T1000 (cell line): ENCODE data around the gene KIAA1671.

Experiments used
- DNase-seq: peaks from one replicate; lab custom pipeline; 2025; ENCODE audit warnings: mixed read lengths; lab: John Stamatoyannopoulos, UW

The KIAA1671 gene

DNA sequence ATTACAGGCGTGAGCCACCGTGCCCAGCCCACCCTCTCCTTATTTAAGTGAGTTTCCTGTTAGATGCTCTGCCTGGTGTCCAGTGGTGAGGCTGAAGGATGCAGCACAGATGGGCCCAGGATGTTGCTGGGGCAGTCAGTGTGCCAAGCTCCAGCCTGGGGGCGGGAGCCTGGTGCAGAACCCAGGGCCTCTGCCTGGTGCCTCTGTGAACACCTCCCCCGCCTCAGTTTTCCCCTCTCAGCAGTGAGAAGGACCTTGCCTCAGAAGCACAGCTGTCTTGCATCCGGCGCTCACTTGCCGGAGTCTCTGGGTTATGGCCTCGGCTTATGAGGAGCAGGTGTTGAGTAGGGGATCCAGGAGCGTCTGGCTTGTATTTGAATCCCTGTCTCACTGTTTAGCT lies 116.2 kb downstream of the KIAA1671 start:
- DNase-seq = no peak

DNA sequence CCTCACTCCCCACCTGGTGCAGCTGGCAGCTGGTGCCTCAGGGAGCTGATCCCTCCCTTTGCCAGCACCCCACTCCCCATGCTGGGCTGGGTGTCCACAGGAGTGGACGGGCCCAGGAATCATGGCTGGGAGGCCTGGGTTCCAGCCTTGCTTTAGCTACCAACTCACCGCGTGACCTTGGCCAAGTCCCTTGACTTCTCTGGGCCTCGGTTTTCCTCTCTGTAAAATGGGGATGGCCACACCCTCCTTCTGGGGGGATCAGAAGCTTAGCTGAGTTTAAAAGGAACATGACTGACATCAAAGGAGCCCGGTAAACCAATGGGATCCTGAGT lies 116.9 kb downstream of the KIAA1671 start:
- no peak for DNase-seq

DNA sequence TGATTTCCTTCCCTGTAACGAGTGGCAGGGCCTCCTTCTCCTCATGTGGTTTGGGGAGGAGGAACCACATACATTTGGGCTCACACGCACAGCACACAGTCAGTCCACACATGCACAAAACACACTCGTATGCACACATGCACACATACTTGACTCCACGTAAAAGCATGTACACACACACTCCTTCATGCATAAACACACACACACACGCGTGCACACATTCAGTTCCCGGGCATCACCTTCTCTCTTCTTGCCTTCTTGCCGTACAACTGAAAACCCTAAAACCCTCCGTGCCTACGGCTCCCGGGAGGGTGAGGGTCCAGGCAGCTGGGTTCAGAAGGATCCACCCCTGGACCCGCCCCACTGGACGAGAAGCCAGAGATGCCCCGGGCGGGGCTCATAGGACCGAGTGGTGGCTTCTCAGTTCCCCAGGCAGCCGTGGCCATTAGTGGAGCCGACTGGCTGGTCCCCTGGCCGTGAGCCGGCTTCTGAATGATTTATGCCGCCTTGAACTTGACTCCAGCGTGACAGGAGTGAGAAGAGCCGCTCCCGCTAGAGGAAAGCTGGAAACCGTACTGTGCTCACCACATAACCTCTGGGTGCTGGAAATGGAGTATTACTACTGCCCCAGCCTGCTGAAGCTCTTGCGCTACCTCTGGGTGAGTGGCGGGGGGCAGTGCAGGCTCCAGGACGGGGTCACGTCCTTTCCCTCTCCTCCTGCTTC lies 117.4 kb downstream of the KIAA1671 start:
- DNase-seq = no peak

GRCh38 chr22:25070956-25071355 lies 118.4 kb downstream of the KIAA1671 start:
- no peak for DNase-seq

GRCh38 chr22:25071720-25072119 lies 119.2 kb downstream of the KIAA1671 start:
- DNase-seq = no peak

- DNase-seq = no peak
These were observed 119.9 kb downstream of the KIAA1671 start for GRCh38 chr22:25072406-25072805.

- DNase-seq = no peak
These were observed 123.8 kb downstream of the KIAA1671 start for GRCh38 chr22:25076336-25076735.

DNA sequence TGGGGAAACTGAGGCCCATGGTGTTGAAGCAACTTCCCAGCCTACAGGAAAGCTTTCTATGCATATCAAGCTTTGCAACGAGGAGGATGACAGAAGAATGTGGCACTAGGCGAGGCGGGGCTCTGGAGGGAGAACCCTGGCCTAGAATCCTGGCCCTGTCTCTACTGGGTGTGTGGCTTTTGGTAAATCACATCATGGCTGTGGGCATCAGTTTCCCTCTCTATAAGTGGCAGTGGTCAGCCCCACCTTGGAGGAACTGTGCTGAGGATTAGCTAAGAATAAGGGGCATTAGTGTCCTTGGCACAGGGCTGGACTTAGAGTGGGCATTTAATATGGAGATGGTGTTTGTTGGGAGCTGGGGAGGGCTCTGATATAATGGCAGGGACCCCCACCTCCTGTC lies 124.5 kb downstream of the KIAA1671 start:
- no peak for DNase-seq

DNA sequence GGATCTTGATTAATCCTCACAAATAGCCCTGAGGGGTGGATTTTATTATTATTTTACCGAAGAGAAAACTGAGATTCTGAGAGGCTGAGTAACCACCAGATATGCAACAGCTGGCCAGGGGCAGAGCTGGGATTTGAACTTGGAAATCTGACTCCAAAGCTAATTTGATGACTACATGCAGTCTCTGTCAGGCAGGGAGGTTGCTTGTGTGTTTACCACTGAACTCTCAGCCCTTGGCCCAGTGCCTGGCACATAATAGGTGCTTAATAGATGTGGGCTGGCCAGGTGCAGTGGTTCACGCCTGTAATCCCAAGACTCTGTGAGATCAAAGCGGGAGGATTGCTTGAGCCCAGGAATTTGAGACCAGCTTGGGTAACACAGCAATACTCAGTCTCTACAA lies 125.4 kb downstream of the KIAA1671 start:
- DNase-seq = no peak

- DNase-seq = no peak
These were observed 126.1 kb downstream of the KIAA1671 start for GRCh38 chr22:25078591-25078990.

DNA sequence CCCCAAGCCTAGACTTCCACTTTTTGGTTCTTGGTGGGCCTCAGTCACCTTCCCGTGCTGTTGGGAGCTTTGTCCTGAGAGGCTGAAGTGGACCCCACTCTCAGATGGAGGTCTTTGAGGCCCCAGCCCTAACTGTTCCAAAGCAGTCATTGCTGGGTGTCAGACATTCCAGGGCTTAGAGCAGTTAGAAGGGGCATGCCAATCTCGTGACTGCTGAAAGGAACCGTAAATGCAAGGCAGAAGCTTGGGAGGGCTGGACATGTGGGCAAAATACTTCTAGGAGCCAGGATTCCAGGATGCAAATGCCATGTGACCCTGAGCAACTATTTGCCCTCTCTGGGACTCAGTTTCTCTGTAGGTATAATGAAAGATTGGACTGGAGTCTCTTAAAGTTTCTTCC lies 128.3 kb downstream of the KIAA1671 start:
- no peak for DNase-seq

DNA sequence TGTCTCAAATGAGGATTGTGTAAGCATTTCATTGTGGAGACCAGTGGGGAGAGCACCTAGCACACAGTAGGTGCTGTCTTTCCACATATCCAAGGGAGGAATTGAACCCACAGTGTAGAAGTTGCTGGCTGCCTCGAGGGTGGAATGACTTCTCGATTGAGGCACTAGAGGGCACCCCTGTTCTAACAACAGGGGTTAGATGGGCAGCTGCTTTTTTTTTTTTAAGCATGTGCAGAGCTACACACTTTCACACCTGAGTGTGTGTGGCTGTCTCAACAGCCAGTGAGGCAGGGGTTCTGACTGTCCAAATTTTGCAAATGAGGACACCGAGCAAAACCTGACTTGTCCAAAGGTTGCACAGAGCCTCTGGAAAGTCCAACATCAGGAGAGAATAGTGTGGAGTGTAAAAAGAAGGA lies 128.9 kb downstream of the KIAA1671 start:
- DNase-seq = no peak

GRCh38 chr22:25082096-25082495 lies 129.6 kb downstream of the KIAA1671 start:
- no peak for DNase-seq

DNA sequence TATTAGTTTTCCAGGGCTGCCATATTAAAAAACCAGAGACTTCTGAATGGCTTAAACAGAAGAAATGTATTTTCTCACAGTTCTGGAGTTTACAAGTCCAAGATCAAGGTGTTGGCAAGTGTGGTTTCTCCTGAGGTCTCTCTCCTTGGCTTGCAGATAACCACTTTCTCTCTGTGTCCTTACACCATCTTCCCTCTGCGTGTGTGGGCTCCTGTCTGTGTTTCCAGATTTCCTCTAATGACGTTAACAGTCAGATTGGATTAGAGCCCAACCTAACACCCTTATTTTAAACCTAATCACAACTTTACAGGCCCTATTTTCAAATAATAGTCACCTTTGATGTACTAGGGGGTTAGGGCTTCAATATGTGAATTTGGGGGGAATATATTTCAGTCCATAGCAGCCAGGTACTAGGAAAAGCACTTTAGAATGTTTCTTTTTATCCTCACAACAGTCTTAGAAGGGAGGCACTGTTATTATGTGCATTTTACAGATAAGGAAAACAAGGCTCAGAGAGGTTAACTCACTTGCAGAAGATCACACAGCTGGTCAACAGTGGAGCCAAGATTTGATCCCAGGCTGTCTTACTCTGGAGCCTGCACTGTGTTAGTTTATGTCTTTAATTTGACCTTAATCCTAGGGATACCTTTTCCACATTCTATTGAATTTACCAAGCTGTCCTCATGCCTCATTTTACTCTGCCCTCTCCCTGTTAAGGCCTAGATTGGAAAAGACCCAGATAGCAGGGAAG lies 130.7 kb downstream of the KIAA1671 start:
- DNase-seq = no peak

- DNase-seq = no peak
These were observed 131.3 kb downstream of the KIAA1671 start for GRCh38 chr22:25083807-25084200.

DNA sequence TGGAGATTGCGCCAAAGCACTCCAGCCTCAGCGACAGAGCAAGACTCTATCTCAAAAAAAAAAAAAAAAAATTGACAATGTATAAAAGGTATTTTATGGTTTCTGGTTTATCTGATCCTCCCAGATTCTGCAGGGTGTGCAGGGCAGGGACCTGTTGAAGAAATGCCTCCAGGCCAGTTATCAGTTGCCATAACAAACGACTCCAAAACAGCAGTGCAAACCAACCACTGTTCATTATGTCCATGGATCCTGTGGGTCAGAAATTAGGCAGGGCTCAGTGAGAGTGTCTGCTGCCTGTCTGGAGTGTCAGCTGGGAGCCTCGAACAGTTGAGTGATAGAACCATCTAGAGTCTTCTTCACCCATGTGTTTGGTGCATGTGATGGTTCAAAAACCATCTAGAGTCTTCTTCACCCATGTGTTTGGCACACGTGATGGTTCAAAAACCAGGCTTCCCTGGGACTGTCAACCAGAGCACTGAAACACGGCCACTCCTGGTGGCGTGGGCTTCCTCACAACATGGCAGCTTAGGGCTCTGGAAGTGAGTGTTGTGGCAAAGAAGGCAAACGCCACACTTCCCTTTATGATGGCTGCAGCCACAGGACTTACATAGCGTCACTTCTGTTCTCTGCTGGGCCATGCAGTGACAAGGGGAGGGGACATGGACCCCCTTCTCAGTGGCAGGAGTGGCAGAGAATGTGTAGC lies 132.0 kb downstream of the KIAA1671 start:
- DNase-seq = no peak

DNA sequence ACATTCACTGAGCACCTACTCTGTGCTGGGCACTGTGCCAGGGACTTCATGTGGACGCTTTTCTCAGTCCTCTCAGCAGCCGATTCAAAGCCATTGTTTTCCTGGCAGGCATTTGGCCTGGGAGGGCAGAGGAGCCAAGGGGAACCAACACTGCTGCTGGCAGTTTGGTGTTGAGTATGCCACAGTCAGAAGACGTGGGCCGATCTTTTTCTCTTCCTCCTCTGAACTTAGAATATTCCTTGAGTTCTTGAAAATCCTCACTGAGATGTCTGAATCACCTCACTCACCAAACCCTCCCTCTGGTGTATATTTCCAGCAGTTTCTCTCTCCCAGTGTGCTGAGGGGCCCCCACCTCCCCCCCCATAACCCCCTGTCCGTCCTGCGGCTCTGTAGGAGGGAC lies 132.6 kb downstream of the KIAA1671 start:
- no peak for DNase-seq

- DNase-seq = no peak
These were observed 133.7 kb downstream of the KIAA1671 start for GRCh38 chr22:25085930-25086901.

GRCh38 chr22:25086902-25087282 lies 134.4 kb downstream of the KIAA1671 start:
- no peak for DNase-seq

DNA sequence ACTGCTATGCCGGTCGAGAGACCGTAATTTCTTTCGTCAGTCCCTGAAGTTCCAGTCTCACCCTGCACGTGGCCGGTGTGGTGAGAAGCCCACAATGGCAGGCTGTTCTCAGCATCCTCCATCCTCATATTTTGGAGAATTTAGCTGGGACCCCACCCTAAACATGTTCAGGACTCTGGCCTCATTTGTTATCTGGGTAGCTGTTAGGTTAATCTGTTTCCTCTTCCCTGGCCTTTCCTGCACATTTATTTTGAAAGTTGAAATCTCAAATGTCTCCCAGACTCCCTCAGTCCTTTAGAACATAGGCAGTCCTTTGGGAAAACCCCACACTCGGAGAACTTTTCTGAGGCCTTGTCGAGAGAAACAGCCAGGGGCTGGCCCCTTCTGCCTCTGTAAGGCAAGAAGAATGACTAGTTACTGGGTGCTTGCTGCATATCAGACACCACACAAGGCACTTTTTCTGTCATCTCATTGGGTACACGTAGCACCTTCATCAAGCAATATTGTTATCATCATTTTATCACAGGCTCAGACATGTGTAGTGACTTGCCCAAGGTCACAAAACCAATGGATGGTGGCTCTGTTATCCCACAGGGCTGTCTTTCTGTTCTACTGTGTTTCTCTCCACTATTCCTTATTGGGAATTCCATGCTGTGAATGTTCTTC lies 137.8 kb downstream of the KIAA1671 start:
- DNase-seq = no peak

DNA sequence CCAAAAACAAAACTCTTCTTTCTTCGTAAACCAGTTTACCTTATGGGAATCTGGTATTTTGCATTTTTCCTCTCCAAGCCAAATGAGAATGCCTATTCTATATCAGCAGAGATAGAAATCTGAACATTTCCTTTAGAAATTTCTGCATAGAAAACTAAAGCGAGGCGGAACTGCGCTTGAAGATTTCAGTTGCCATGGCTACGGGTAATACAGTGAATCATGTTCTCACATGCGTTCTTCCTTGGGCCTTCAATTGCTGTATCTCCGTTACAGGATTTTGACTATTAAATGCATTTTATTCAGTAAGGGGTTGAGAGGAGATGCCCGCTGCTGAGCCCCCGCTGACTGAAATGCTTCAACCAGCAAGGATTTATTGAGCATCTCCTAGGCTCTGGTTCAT lies 138.9 kb downstream of the KIAA1671 start:
- DNase-seq = no peak
